CD14-positive monocyte (primary cell): Measurements from ENCODE around the gene SNX21. TPM values are rescaled to one million over a fixed set of nuclear protein-coding genes. Genes with fewer than 3 reads are reported as not detected.

Experiments
- DNase-seq, 3 donors: peaks; one replicate each; pipeline ENCODE4 v3.0.0-alpha.2; 2011 to 2022
- H2AFZ ChIP-seq: 2 replicates; pipeline ENCODE4 v1.6.0; 2012; ENCODE audit warnings: mild to moderate bottlenecking, low read depth, low read length, inconsistent platforms; ENCODE audit not compliant: insufficient read depth, poor library complexity, severe bottlenecking
- H3K27ac ChIP-seq, 2 donors: 1 replicate in 1 of 2; 2 replicates in 1 of 2; pipeline ENCODE4 v1.5.1; 2012 to 2013; ENCODE audit warnings: low read length in 2 of 2, control low read depth in 1 of 2, inconsistent platforms in 1 of 2, low read depth in 1 of 2, mild to moderate bottlenecking in 1 of 2
- H3K27me3 ChIP-seq, 2 donors: one replicate each; pipeline versions ENCODE4 v1.6.0 to v1.6.1; 2011 to 2013; ENCODE audit warnings: low read length in 2 of 2; ENCODE audit not compliant: control insufficient read depth in 2 of 2, insufficient read depth in 2 of 2
- H3K36me3 ChIP-seq, 2 donors: replicated peaks in 1 of 2; 1 replicate in 1 of 2; 2 replicates in 1 of 2; pipeline versions ENCODE4 v1.5.1 to v1.6.1; 2012 to 2013; ENCODE audit warnings: low read length in 2 of 2, control low read depth in 1 of 2, inconsistent platforms in 1 of 2, mild to moderate bottlenecking in 1 of 2; ENCODE audit not compliant: insufficient read depth in 2 of 2, control insufficient read depth in 1 of 2
- H3K4me1 ChIP-seq, 2 donors: 1 replicate in 1 of 2; 2 replicates in 1 of 2; pipeline versions ENCODE4 v1.5.1 to v1.6.1; 2012 to 2013; ENCODE audit warnings: low read length in 2 of 2, control low read depth in 1 of 2, inconsistent platforms in 1 of 2, mild to moderate bottlenecking in 1 of 2, moderate library complexity in 1 of 2; ENCODE audit not compliant: insufficient read depth in 2 of 2, control insufficient read depth in 1 of 2
- H3K4me2 ChIP-seq: replicated peaks from 2 replicates; pipeline ENCODE3; 2012; ENCODE audit warnings: low read length, moderate library complexity, mild to moderate bottlenecking; ENCODE audit not compliant: poor library complexity, severe bottlenecking; ENCODE audit errors: extremely low read depth
- H3K4me3 ChIP-seq, 3 experiments: fragments of 200-600 bp in 1 of 3; sonication (generic) in 1 of 3; replicated peaks in 1 of 3; 1 replicate in 2 of 3; 2 replicates in 1 of 3; pipeline ENCODE4 v1.5.1; 2011 to 2013; ENCODE audit warnings: low read length in 3 of 3, mild to moderate bottlenecking in 3 of 3, control low read depth in 2 of 3, low read depth in 2 of 3, inconsistent platforms in 1 of 3, moderate library complexity in 1 of 3
- H3K79me2 ChIP-seq: 2 replicates; pipeline ENCODE4 v1.6.0; 2012; ENCODE audit warnings: mild to moderate bottlenecking, control low read depth, inconsistent platforms, low read length, moderate library complexity; ENCODE audit not compliant: insufficient read depth
- H3K9ac ChIP-seq: 2 replicates; pipeline ENCODE4 v1.6.0; 2017; ENCODE audit warnings: low read length, mild to moderate bottlenecking; ENCODE audit not compliant: insufficient read depth, poor library complexity, severe bottlenecking
- H3K9me3 ChIP-seq, 2 donors: replicated peaks in 1 of 2; 1 replicate in 1 of 2; 2 replicates in 1 of 2; pipeline versions ENCODE4 v1.5.1 to v1.6.1; 2012 to 2013; ENCODE audit warnings: low read length in 2 of 2, control low read depth in 1 of 2; ENCODE audit not compliant: control insufficient read depth in 1 of 2, insufficient read depth in 1 of 2
- H4K20me1 ChIP-seq: 2 replicates; pipeline ENCODE4 v1.6.0; 2012; ENCODE audit warnings: mild to moderate bottlenecking, low read length, control low read depth, moderate library complexity; ENCODE audit not compliant: insufficient read depth
- H3K27ac Mint-ChIP-seq, 7 donors: one replicate each; pipeline ENCODE4 v1.8.0; 2020; ENCODE audit warnings: mild to moderate bottlenecking in 7 of 7, mixed read lengths in 7 of 7, moderate library complexity in 6 of 7, inconsistent platforms in 2 of 7
- H3K27me3 Mint-ChIP-seq, 3 donors: one replicate each; pipeline ENCODE4 v1.8.0; 2021 to 2022; ENCODE audit warnings: low read depth in 3 of 3, mild to moderate bottlenecking in 3 of 3, mixed read lengths in 3 of 3, moderate library complexity in 3 of 3, inconsistent platforms in 1 of 3
- H3K36me3 Mint-ChIP-seq, 2 donors: one replicate each; pipeline ENCODE4 v1.8.0; 2020; ENCODE audit warnings: mixed read lengths in 2 of 2, inconsistent platforms in 1 of 2, mild to moderate bottlenecking in 1 of 2
- H3K4me1 Mint-ChIP-seq: one replicate; pipeline ENCODE4 v1.8.0; 2020; ENCODE audit warnings: mild to moderate bottlenecking, mixed read lengths
- H3K4me3 Mint-ChIP-seq, 2 donors: one replicate each; pipeline ENCODE4 v1.8.0; 2020; ENCODE audit warnings: mild to moderate bottlenecking in 2 of 2, mixed read lengths in 2 of 2, moderate library complexity in 1 of 2
- H3K9me3 Mint-ChIP-seq, 7 donors: one replicate each; pipeline ENCODE4 v1.8.0; 2020 to 2022; ENCODE audit warnings: mixed read lengths in 7 of 7, mild to moderate bottlenecking in 6 of 7, moderate library complexity in 6 of 7, inconsistent platforms in 2 of 7
- WGBS: methylation state at CpG from one replicate; pipeline ENCODE4 v1.1.5; 2013; ENCODE audit warnings: missing lambda C conversion rate; ENCODE audit not compliant: insufficient coverage; 5-methylcytosine and 5-hydroxymethylcytosine counted together
- intact Hi-C, 2 donors: fragments of 100-400 bp; cut with micrococcal nuclease; formaldehyde crosslinking; loops; one replicate each; pipeline versions ENCODE4 v1.15.0 to v1.15.1; 2023
- polyA plus RNA-seq, 3 donors: library from polyadenylated mRNA; depleted of rRNA in 1 of 3; unstranded in 2 of 3; stranded (reverse) in 1 of 3; fragments of 300-500 nt in 2 of 3; fragments of >200 nt in 1 of 3; fragmentation: Illumina TruSeq in 2 of 3; gene quantifications; 1 replicate in 2 of 3; 2 replicates in 1 of 3; pipeline ENCODE4 v1.2.3, GENCODE V29; 2012 to 2021
- TF ChIP-seq, protein P1 (sequence below): fragments of 200-600 bp; IDR thresholded peaks from one replicate; pipeline ENCODE4 v1.8.0; 2022; ENCODE audit warnings: antibody characterized with exemption, mild to moderate bottlenecking

The SNX21 gene
- polyA plus RNA-seq, 3 donors = 11.2 to 16.9 (median 12.7) TPM

DNA sequence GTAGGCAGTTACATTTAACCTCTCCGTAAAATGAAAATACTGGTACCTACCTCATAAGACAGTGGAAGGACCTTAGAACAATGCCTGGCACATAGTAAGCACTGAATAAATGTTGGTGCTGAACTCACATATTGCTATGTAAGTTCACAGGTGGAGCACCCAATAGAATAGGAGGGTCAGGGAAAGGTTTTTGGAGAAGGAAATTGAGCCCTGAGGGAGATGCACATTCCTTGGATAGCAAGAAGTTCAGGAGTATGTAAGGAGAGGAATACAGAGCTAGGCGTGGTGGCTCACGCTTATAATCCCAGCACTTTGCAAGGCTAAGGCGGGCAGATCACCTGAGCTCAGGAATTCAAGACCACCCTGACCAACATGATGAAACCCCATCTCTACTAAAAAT is 14.1 kb upstream of the SNX21 start:
- Histone ChIP-seq H3K9me3 (no peaks in the 10 kb centered on the region), H3K27ac (no peak overlapping the region), H3K4me1 (peaks cover 17 to 30% of the 10 kb centered on the region in 2 donors), H3K4me3 (no peak overlapping the region), H3K27me3 (peaks cover 10 to 27% of the 10 kb centered on the region in 2 donors), H2AFZ (no peak overlapping the region), H3K4me2 (no peak overlapping the region), H3K36me3 (peaks cover 5 to 23% of the 10 kb centered on the region in 2 donors), H4K20me1 (no peaks in the 10 kb centered on the region), H3K9ac (no peak overlapping the region), H3K79me2 (peaks cover 13% of the 10 kb centered on the region)
- Mint-ChIP-seq H3K4me3 (no peak overlapping the region), H3K27me3 (peaks cover 27 to 33% (median 30%) of the 10 kb centered on the region in 3 donors), H3K9me3 (peaks cover 0 to 14% (median 5%) of the 10 kb centered on the region in 7 donors), H3K4me1 (peaks cover 38% of the 10 kb centered on the region), H3K36me3 (peaks cover 15 to 18% of the 10 kb centered on the region in 2 donors), H3K27ac (no peak overlapping the region)
- TF ChIP-seq, protein P1, sequence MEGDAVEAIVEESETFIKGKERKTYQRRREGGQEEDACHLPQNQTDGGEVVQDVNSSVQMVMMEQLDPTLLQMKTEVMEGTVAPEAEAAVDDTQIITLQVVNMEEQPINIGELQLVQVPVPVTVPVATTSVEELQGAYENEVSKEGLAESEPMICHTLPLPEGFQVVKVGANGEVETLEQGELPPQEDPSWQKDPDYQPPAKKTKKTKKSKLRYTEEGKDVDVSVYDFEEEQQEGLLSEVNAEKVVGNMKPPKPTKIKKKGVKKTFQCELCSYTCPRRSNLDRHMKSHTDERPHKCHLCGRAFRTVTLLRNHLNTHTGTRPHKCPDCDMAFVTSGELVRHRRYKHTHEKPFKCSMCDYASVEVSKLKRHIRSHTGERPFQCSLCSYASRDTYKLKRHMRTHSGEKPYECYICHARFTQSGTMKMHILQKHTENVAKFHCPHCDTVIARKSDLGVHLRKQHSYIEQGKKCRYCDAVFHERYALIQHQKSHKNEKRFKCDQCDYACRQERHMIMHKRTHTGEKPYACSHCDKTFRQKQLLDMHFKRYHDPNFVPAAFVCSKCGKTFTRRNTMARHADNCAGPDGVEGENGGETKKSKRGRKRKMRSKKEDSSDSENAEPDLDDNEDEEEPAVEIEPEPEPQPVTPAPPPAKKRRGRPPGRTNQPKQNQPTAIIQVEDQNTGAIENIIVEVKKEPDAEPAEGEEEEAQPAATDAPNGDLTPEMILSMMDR = no peak
- intact Hi-C loops = loop anchor here in 1 of 2 donors (10.0 kb wide), 1 partner anchor 115 kb away; the partner anchor contains the start of gene PCIF1
- no peak for DNase-seq
- WGBS = 100% methylated on average over 1 of the region's 4 CpGs

DNA sequence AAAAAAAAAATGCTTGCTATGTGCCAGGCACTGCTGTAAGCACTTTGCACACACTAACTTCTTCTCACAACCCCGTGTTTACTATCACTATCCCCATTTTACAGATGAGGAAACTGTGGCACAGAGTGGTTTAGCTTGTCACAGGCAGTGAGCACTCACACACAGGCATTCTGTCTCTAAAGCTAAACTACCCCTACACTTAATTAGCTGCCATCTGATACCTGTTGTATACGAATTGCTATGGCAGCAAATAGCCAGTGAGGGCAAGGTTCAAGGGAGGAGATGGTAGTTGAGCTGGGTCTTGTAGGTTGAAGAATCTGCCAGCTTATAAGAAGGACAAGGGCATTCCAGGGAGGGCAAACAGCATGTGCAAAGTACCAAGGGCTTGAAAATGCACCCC is 11.7 kb upstream of the SNX21 start:
- Histone ChIP-seq H3K27me3 (peaks cover 10 to 30% of the 10 kb centered on the region in 2 donors), H4K20me1 (no peaks in the 10 kb centered on the region), H3K27ac (no peak overlapping the region), H3K79me2 (no peaks in the 10 kb centered on the region), H3K9me3 (no peaks in the 10 kb centered on the region), H3K36me3 (peaks cover 0 to 6% of the 10 kb centered on the region in 2 donors), H3K4me3 (no peak overlapping the region), H3K4me1 (peaks cover 17 to 31% of the 10 kb centered on the region in 2 donors), H3K4me2 (no peak overlapping the region), H3K9ac (no peak overlapping the region), H2AFZ (no peak overlapping the region)
- peaks cover 0 to 14% (median 5%) of the 10 kb centered on the region in 7 donors for H3K9me3 Mint-ChIP-seq
- peaks cover 4 to 11% of the 10 kb centered on the region in 2 donors for H3K36me3 Mint-ChIP-seq
- TF ChIP-seq, protein P1 = no peak
- H3K27ac Mint-ChIP-seq = no peak overlapping the region
- no peak overlapping the region for H3K4me3 Mint-ChIP-seq
- no peak for DNase-seq
- H3K4me1 Mint-ChIP-seq = peaks cover 36% of the 10 kb centered on the region
- WGBS = 100% methylated on average over 1 of the region's 2 CpGs
- intact Hi-C loops = no loop called here
- H3K27me3 Mint-ChIP-seq = peaks cover 39 to 44% (median 40%) of the 10 kb centered on the region in 3 donors
